Tibial nerve (tissue), 4 donors: ENCODE data around the gene CCDC170. TPM values are rescaled to one million over a fixed set of nuclear protein-coding genes. Genes with fewer than 3 reads are reported as not detected.

Experiments used
- DNase-seq, 2 donors: peaks; one replicate each; pipeline ENCODE4 v3.0.0-alpha.2; 2019; ENCODE audit warnings: low spot score in 2 of 2
- H3K27ac ChIP-seq, 4 donors: fragments of 200-600 bp; sonication (generic) in 3 of 4; one replicate each; pipeline ENCODE4 v1.5.1; 2017 to 2019; ENCODE audit warnings: mild to moderate bottlenecking in 1 of 4
- H3K27me3 ChIP-seq, 2 donors: fragments of 200-600 bp; sonication (generic) in 1 of 2; one replicate each; pipeline versions ENCODE4 v1.5.1 to v1.6.0; 2017 to 2019
- H3K36me3 ChIP-seq, 3 donors: fragments of 200-600 bp; sonication (generic); one replicate each; pipeline ENCODE4 v1.5.1; 2018 to 2019
- H3K4me1 ChIP-seq, 4 donors: fragments of 200-600 bp; sonication (generic) in 3 of 4; one replicate each; pipeline ENCODE4 v1.5.1; 2017 to 2019
- H3K4me3 ChIP-seq, 4 donors: fragments of 200-600 bp; sonication (generic) in 3 of 4; one replicate each; pipeline ENCODE4 v1.5.1; 2017 to 2019; ENCODE audit warnings: mild to moderate bottlenecking in 1 of 4, moderate library complexity in 1 of 4
- H3K9me3 ChIP-seq, 4 donors: fragments of 200-600 bp; sonication (generic) in 3 of 4; one replicate each; pipeline ENCODE4 v1.5.1; 2017 to 2019
- EP300 ChIP-seq, 2 donors: sonication (generic); formaldehyde crosslinking; IDR thresholded peaks; one replicate each; pipeline ENCODE4 v1.6.1; 2017; ENCODE audit warnings: antibody characterized with exemption in 2 of 2, mild to moderate bottlenecking in 1 of 2
- POLR2A ChIP-seq, 2 donors: fragments of 450-650 bp; IDR thresholded peaks; one replicate each; pipeline ENCODE4 v1.6.1; 2017; ENCODE audit warnings: antibody characterized with exemption in 2 of 2, mild to moderate bottlenecking in 2 of 2, moderate library complexity in 2 of 2
- WGBS, 2 donors: methylation state at CpG; one replicate each; pipeline ENCODE4 v1.1.5; 2018; 5-methylcytosine and 5-hydroxymethylcytosine counted together
- total RNA-seq, 4 donors: library from RNA; depleted of rRNA; stranded (reverse); fragments of >200 nt; gene quantifications; one replicate each; pipeline ENCODE4 v1.1.0, GENCODE V29; 2016
- TF ChIP-seq, protein P1 (sequence below), 5 experiments: fragments of 200-600 bp in 3 of 5; fragments of 450-650 bp in 2 of 5; sonication (generic) in 3 of 5; IDR thresholded peaks; one replicate each; pipeline ENCODE4 v1.5.1; 2016 to 2019; ENCODE audit warnings: antibody characterized with exemption in 5 of 5, mild to moderate bottlenecking in 3 of 5, moderate library complexity in 2 of 5

The CCDC170 gene
- total RNA-seq, 4 donors from 2014 or later, result 0.66 to 3.3 (median 1.4) TPM

DNA sequence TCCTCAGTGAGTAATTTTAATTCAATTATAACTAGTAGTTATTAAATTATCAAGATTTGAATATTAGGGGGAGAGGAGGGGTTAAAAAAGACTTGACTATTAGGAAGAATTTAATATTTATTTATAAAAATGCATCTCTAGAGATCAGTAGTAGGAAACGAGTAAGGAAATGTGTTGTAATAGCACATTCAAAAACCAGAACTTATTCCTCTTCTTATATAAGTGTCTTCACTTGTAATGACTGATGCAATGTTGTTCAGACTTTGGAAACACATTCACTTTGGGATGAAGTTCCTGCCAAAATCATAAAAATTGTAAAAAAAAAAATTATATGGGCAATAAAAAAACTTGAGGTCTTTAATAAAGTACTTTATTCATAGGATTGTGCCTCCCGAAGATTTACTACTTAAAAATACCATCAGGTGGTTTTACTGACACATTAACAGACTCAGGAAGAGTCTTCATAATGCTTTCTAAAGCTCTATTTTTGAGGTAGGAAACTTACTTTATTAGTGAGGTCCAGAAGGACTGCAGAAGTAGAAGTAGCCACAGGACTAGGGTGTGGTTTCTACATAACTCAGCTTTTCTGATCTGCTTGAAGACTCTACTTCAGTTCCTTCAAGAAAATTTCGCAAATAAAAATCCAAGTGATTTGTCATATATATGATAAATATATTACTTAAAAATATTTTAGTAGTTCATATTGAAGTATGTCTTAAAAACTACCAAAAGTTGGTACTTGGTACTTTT is 59.8 kb downstream of the CCDC170 start:
- 51 to 61% methylated on average over 3 of the region's 3 CpGs for WGBS, 2 donors
- H3K27me3 ChIP-seq, result no peaks in the 10 kb centered on the region
- H3K4me3 ChIP-seq, result no peak overlapping the region
- peaks cover 0 to 7% (median 0%) of the 10 kb centered on the region in 3 donors for H3K36me3 ChIP-seq
- H3K9me3 ChIP-seq, result peaks cover 0 to 31% (median 0%) of the 10 kb centered on the region in 4 donors
- TF ChIP-seq EP300 (IDR thresholded peaks at IDR 0.05) (no peak), POLR2A (IDR thresholded peaks at IDR 0.05) (no peak)
- TF ChIP-seq, protein P1, sequence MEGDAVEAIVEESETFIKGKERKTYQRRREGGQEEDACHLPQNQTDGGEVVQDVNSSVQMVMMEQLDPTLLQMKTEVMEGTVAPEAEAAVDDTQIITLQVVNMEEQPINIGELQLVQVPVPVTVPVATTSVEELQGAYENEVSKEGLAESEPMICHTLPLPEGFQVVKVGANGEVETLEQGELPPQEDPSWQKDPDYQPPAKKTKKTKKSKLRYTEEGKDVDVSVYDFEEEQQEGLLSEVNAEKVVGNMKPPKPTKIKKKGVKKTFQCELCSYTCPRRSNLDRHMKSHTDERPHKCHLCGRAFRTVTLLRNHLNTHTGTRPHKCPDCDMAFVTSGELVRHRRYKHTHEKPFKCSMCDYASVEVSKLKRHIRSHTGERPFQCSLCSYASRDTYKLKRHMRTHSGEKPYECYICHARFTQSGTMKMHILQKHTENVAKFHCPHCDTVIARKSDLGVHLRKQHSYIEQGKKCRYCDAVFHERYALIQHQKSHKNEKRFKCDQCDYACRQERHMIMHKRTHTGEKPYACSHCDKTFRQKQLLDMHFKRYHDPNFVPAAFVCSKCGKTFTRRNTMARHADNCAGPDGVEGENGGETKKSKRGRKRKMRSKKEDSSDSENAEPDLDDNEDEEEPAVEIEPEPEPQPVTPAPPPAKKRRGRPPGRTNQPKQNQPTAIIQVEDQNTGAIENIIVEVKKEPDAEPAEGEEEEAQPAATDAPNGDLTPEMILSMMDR (IDR thresholded peaks at IDR 0.05), result no peak
- H3K4me1 ChIP-seq, result peaks cover 0 to 5% (median 0%) of the 10 kb centered on the region in 4 donors
- peak overlapping the region in 1 of 4 donors; percentile 0 for H3K27ac ChIP-seq
- DNase-seq, result no peak

DNA sequence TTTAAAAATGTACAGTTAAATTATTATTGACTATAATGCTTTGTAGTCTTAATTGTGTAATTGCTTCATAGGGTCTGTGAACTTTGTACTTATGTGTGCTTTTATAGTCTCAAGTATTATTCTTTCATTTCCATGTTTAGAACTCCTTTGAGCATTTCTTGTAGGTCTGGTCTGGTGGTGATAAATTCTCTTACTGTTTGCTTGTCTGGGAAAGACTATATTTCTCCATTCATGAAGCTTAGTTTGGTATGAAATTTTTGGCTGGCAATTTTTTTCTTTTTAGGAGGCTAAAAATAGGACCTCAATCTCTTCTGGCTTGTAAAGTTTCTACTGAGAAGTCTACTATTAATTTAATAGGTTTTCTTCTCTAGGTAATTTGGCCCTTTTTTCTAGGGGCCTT is 67.4 kb downstream of the CCDC170 start:
- TF ChIP-seq EP300 (IDR thresholded peaks at IDR 0.05) (no peak), POLR2A (IDR thresholded peaks at IDR 0.05) (no peak)
- TF ChIP-seq, protein P1 (IDR thresholded peaks at IDR 0.05), result no peak
- H3K4me3 ChIP-seq, result no peak overlapping the region
- peaks cover 0 to 63% (median 8%) of the 10 kb centered on the region in 4 donors for H3K9me3 ChIP-seq

DNA sequence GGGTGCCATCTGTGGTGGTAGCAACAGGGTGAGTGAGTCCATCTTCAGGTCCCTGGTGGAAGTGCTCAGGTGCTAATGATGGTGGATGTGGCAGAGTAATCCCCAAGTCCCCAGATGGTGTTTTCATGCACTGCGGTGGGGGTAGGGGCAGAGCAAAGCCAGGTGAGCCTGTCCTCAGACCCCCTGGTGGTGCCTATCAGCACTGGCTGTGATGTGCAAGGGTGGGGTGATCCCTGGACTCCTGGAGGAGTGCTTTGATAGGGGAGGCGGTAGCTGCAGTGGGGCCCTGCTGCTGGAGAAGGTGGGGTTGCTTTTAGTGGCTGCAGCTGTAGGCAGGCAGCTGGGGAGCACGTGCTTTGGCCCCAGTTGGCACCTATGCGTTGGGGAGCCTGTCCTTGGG is 70.8 kb downstream of the CCDC170 start:
- 67 to 69% methylated on average over 3 to 4 of the region's 4 CpGs for WGBS, 2 donors
- no peak overlapping the region for H3K4me3 ChIP-seq

More for the DNA sequence above, 67.4 kb downstream of the CCDC170 start:
- Histone ChIP-seq H3K27me3 (no peaks in the 10 kb centered on the region), H3K4me1 (no peaks in the 10 kb centered on the region), H3K27ac (no peak overlapping the region), H3K36me3 (peaks cover 0 to 5% (median 0%) of the 10 kb centered on the region in 3 donors)
- DNase-seq, result no peak

DNA sequence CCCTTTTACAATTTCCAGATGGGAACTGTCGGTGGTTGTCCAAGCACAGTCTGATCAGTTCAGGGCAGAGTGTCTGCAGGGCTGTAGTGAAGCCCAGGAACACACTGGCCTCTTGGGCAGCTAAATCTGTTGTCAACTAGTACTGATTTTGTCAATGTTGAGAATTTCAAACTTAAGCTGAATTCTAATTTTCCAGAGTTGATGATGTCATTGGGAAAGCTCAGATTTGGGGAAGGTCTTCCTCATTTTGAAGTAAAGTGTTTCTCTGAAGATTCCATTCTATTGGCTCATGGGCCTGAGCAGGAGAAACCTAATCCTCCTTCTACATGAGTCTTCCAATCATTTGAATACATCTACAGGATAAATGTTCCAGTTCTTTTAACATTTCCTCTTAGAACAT is 72.1 kb downstream of the CCDC170 start:
- Histone ChIP-seq H3K4me3 (no peak overlapping the region), H3K9me3 (peaks cover 0 to 27% (median 6%) of the 10 kb centered on the region in 4 donors), H3K27me3 (no peaks in the 10 kb centered on the region), H3K27ac (no peak overlapping the region), H3K36me3 (no peaks in the 10 kb centered on the region), H3K4me1 (no peaks in the 10 kb centered on the region)
- TF ChIP-seq POLR2A (IDR thresholded peaks at IDR 0.05) (no peak), EP300 (IDR thresholded peaks at IDR 0.05) (no peak)
- TF ChIP-seq, protein P1 (IDR thresholded peaks at IDR 0.05), result no peak
- WGBS, 2 donors, result 78 to 91% methylated on average over 1 of the region's 1 CpG
- no peak for DNase-seq

More for the DNA sequence above, 70.8 kb downstream of the CCDC170 start:
- TF ChIP-seq, protein P1 (IDR thresholded peaks at IDR 0.05), result no peak
- TF ChIP-seq POLR2A (IDR thresholded peaks at IDR 0.05), result no peak
- TF ChIP-seq EP300 (IDR thresholded peaks at IDR 0.05), result no peak
- peaks cover 0 to 40% (median 8%) of the 10 kb centered on the region in 4 donors for H3K9me3 ChIP-seq
- DNase-seq, result no peak
- H3K36me3 ChIP-seq, result peaks cover 0 to 5% (median 0%) of the 10 kb centered on the region in 3 donors
- no peak overlapping the region for H3K27ac ChIP-seq
- H3K27me3 ChIP-seq, result no peaks in the 10 kb centered on the region
- H3K4me1 ChIP-seq, result no peaks in the 10 kb centered on the region

DNA sequence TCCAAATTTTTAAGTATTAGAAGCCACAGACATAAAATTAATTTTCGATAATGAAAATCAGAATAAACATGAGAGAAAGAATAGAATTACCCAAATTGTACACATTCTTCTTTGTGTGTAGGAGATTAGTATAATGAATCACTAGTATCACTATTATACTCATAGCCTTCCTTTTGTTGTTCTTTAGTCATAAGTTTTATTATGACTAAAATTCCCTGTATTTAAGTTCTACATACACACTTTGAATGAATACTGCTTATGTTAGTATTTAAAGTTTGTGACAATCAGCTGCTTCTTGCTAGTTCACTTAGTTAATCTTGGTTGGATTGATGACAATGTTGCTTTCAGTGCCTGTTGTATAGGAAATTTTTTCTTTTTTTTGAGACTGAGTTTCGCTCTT is 72.7 kb downstream of the CCDC170 start:
- Histone ChIP-seq H3K27me3 (no peaks in the 10 kb centered on the region), H3K9me3 (peaks cover 0 to 21% (median 4%) of the 10 kb centered on the region in 4 donors), H3K4me3 (no peak overlapping the region), H3K36me3 (no peaks in the 10 kb centered on the region), H3K27ac (no peak overlapping the region), H3K4me1 (no peaks in the 10 kb centered on the region)
- TF ChIP-seq POLR2A (IDR thresholded peaks at IDR 0.05), result no peak
- TF ChIP-seq, protein P1 (IDR thresholded peaks at IDR 0.05), result no peak
- TF ChIP-seq EP300 (IDR thresholded peaks at IDR 0.05), result no peak
- DNase-seq, result no peak
- 44 to 45% methylated on average over 2 of the region's 2 CpGs for WGBS, 2 donors
